H1 (cell line): ENCODE results near the gene ARHGDIG. TPM values are rescaled to one million over a fixed set of nuclear protein-coding genes. Genes with fewer than 3 reads are reported as not detected.

Experiments used
- CTCF ChIA-PET: fragments of 300-600 bp; sonication (Branson Sonifier 250); formaldehyde crosslinking; loops from one replicate; lab custom pipeline; 2021; ENCODE audit not compliant: partially characterized antibody; lab: Charles Lee
- POLR2A ChIA-PET: fragments of 300-600 bp; sonication (Branson Sonifier 250); formaldehyde crosslinking; loops from one replicate; lab custom pipeline; 2021; ENCODE audit warnings: inconsistent platforms; ENCODE audit not compliant: partially characterized antibody; lab: Charles Lee
- DNase-seq, 2 experiments: peaks; one replicate each; pipeline versions ENCODE4 v3.0.0 to v3.0.0-alpha.2; 2010 to 2022; ENCODE audit warnings: low spot score in 2 of 2, low read depth in 1 of 2, mixed read lengths in 1 of 2
- FAIRE-seq: peaks from 2 replicates; lab custom pipeline; 2011; peaks lifted over from hg19 to GRCh38; lab: Jason Lieb, UNC
- H2AFZ ChIP-seq: 2 replicates; pipeline ENCODE4 v1.8.1; 2012; ENCODE audit warnings: low read length, inconsistent platforms
- H2AK5ac ChIP-seq: 2 replicates; pipeline ENCODE4 v1.6.1; 2013; ENCODE audit warnings: low read depth, low read length
- H2BK120ac ChIP-seq: replicated peaks from 2 replicates; pipeline ENCODE3; 2013; ENCODE audit warnings: low read depth, low read length, inconsistent platforms
- H2BK12ac ChIP-seq: 2 replicates; pipeline ENCODE4 v1.6.1; 2013; ENCODE audit warnings: low read depth, low read length
- H2BK15ac ChIP-seq: 2 replicates; pipeline ENCODE4 v1.6.1; 2013; ENCODE audit warnings: low read length
- H2BK20ac ChIP-seq: 2 replicates; pipeline ENCODE4 v1.6.1; 2013; ENCODE audit warnings: low read length
- H2BK5ac ChIP-seq: 2 replicates; pipeline ENCODE4 v1.6.1; 2013; ENCODE audit warnings: low read depth, low read length
- H3K14ac ChIP-seq: 2 replicates; pipeline ENCODE4 v1.6.1; 2013; ENCODE audit warnings: inconsistent platforms; ENCODE audit not compliant: insufficient read length
- H3K18ac ChIP-seq: 2 replicates; pipeline ENCODE4 v1.6.1; 2013; ENCODE audit warnings: low read length; ENCODE audit errors: extremely low read depth
- H3K23ac ChIP-seq: 2 replicates; pipeline ENCODE4 v1.6.1; 2013; ENCODE audit warnings: inconsistent platforms; ENCODE audit not compliant: insufficient read length
- H3K23me2 ChIP-seq: 2 replicates; pipeline ENCODE4 v1.6.1; 2013; ENCODE audit warnings: low read depth, low read length
- H3K27ac ChIP-seq: 2 replicates; pipeline ENCODE4 v1.6.1; 2011; ENCODE audit warnings: low read depth, low read length, inconsistent platforms
- H3K27me3 ChIP-seq, 4 experiments: replicated peaks in 1 of 4; 1 replicate in 1 of 4; 2 replicates in 3 of 4; pipeline versions ENCODE4 v1.6.1 to v1.8.1; 2011 to 2013; ENCODE audit warnings: low read length in 3 of 4, mild to moderate bottlenecking in 3 of 4, inconsistent platforms in 2 of 4, mixed read lengths in 2 of 4, moderate library complexity in 1 of 4; ENCODE audit not compliant: control insufficient read depth in 3 of 4, insufficient read depth in 3 of 4; ENCODE audit errors: extremely low read depth in 1 of 4
- H3K36me3 ChIP-seq, 4 experiments: 2 replicates each; pipeline versions ENCODE4 v1.6.1 to v1.8.1; 2011 to 2013; ENCODE audit warnings: mild to moderate bottlenecking in 4 of 4, low read length in 3 of 4, moderate library complexity in 2 of 4, control low read depth in 1 of 4, inconsistent platforms in 1 of 4; ENCODE audit not compliant: insufficient read depth in 4 of 4, control insufficient read depth in 2 of 4
- H3K4ac ChIP-seq: replicated peaks from 2 replicates; pipeline ENCODE3; 2013; ENCODE audit warnings: low read length, low read depth, mixed read lengths, inconsistent platforms; ENCODE audit not compliant: insufficient read length
- H3K4me1 ChIP-seq, 4 experiments: replicated peaks in 1 of 4; 1 replicate in 1 of 4; 2 replicates in 3 of 4; pipeline versions ENCODE4 v1.6.1 to v1.8.1; 2011 to 2013; ENCODE audit warnings: low read length in 3 of 4, inconsistent platforms in 2 of 4, mixed read lengths in 1 of 4; ENCODE audit not compliant: insufficient read depth in 4 of 4, control insufficient read depth in 3 of 4
- H3K4me2 ChIP-seq, 2 experiments: 2 replicates each; pipeline versions ENCODE4 v1.6.1 to v1.8.1; 2011 to 2013; ENCODE audit warnings: low read depth in 2 of 2, low read length in 2 of 2, control low read depth in 1 of 2, inconsistent platforms in 1 of 2, mild to moderate bottlenecking in 1 of 2; ENCODE audit not compliant: insufficient read depth in 1 of 2
- H3K4me3 ChIP-seq, 4 experiments: fragments of 200-600, 300-600 bp in 1 of 4; sonication (generic), shearing (Covaris generic), sonication (Bioruptor Twin) in 1 of 4; 2 replicates each; pipeline versions ENCODE4 v1.5.1 to v1.8.1; 2011 to 2016; ENCODE audit warnings: low read length in 4 of 4, low read depth in 3 of 4, control low read depth in 2 of 4, inconsistent platforms in 2 of 4, mild to moderate bottlenecking in 2 of 4, mixed read lengths in 1 of 4, moderate library complexity in 1 of 4; ENCODE audit not compliant: insufficient read depth in 2 of 4; ENCODE audit errors: extremely low read depth in 1 of 4
- H3K56ac ChIP-seq: replicated peaks from 2 replicates; pipeline ENCODE3; 2013; ENCODE audit warnings: low read depth, mild to moderate bottlenecking, mixed read lengths, low read length, inconsistent platforms; ENCODE audit not compliant: insufficient read length
- H3K79me1 ChIP-seq: 2 replicates; pipeline ENCODE4 v1.6.1; 2013; ENCODE audit warnings: low read depth, low read length, control low read depth
- H3K79me2 ChIP-seq, 2 experiments: 2 replicates each; pipeline versions ENCODE4 v1.6.1 to v1.8.1; 2012 to 2013; ENCODE audit warnings: low read length in 2 of 2, mild to moderate bottlenecking in 2 of 2, inconsistent platforms in 1 of 2; ENCODE audit not compliant: insufficient read depth in 2 of 2, control insufficient read depth in 1 of 2
- H3K9ac ChIP-seq, 4 experiments: replicated peaks in 1 of 4; 1 replicate in 1 of 4; 2 replicates in 3 of 4; pipeline versions ENCODE4 v1.6.1 to v1.8.1; 2011 to 2013; ENCODE audit warnings: low read depth in 3 of 4, low read length in 3 of 4, control low read depth in 2 of 4, mild to moderate bottlenecking in 2 of 4, moderate library complexity in 2 of 4, inconsistent platforms in 1 of 4; ENCODE audit errors: extremely low read depth in 1 of 4
- H3K9me3 ChIP-seq, 2 experiments: 2 replicates each; pipeline versions ENCODE4 v1.6.1 to v1.8.1; 2012 to 2013; ENCODE audit warnings: mild to moderate bottlenecking in 2 of 2, moderate library complexity in 2 of 2, control low read depth in 1 of 2, inconsistent platforms in 1 of 2, low read depth in 1 of 2, low read length in 1 of 2, mixed read lengths in 1 of 2; ENCODE audit not compliant: insufficient read depth in 2 of 2
- H4K20me1 ChIP-seq, 2 experiments: replicated peaks in 1 of 2; 2 replicates each; pipeline versions ENCODE3 to v1.8.1; 2011 to 2013; ENCODE audit warnings: inconsistent platforms in 2 of 2, low read length in 2 of 2, mild to moderate bottlenecking in 1 of 2; ENCODE audit not compliant: insufficient read depth in 2 of 2, control insufficient read depth in 1 of 2
- H4K5ac ChIP-seq: 2 replicates; pipeline ENCODE4 v1.6.1; 2013; ENCODE audit warnings: low read length, low read depth, mixed read lengths, inconsistent platforms; ENCODE audit not compliant: insufficient read length
- H4K8ac ChIP-seq: 2 replicates; pipeline ENCODE4 v1.8.0; 2013; ENCODE audit warnings: mild to moderate bottlenecking, moderate library complexity, low read length, inconsistent platforms; ENCODE audit not compliant: insufficient read depth; ENCODE audit errors: extremely low read depth
- H4K91ac ChIP-seq: replicated peaks from 2 replicates; pipeline ENCODE3; 2013; ENCODE audit warnings: low read length, mixed read lengths, inconsistent platforms; ENCODE audit not compliant: insufficient read length
- CREB1 ChIP-seq: IDR thresholded peaks from 2 replicates; pipeline ENCODE4 v1.6.1; 2012; ENCODE audit warnings: inconsistent platforms
- POU5F1 ChIP-seq: IDR thresholded peaks from 2 replicates; pipeline ENCODE4 v1.6.1; 2011; ENCODE audit warnings: low read depth, mild to moderate bottlenecking, low read length, moderate library complexity
- SUZ12 ChIP-seq: fragments of 200-600 bp; sonication (generic); IDR thresholded peaks from 2 replicates; pipeline ENCODE4 v1.6.1; 2012; ENCODE audit warnings: mild to moderate bottlenecking, inconsistent platforms, low read length, moderate library complexity, mixed read lengths
- TCF12 ChIP-seq: IDR thresholded peaks from 2 replicates; pipeline ENCODE4 v1.6.1; 2011; ENCODE audit warnings: low read depth, mild to moderate bottlenecking, low read length
- WGBS, 2 experiments: shearing (Covaris generic) in 1 of 2; methylation state at CpG; one replicate each; pipeline versions ENCODE4 v1.1.6 to v1.1.7; 2013 to 2015; ENCODE audit warnings: low lambda C conversion rate in 2 of 2, mixed read lengths in 2 of 2, inconsistent platforms in 1 of 2, low coverage in 1 of 2, missing lambda C conversion rate in 1 of 2; ENCODE audit not compliant: insufficient replicate concordance in 2 of 2, insufficient coverage in 1 of 2, insufficient read length in 1 of 2; ENCODE audit errors: extremely low coverage in 1 of 2, missing lambda C conversion rate in 1 of 2; 5-methylcytosine and 5-hydroxymethylcytosine counted together
- polyA plus RNA-seq, 7 experiments: library from polyadenylated mRNA; depleted of rRNA in 3 of 7; stranded (reverse) in 5 of 7; unstranded in 2 of 7; fragments of >200 nt in 5 of 7; fragments of 200-250 nt in 2 of 7; gene quantifications; 1 replicate in 5 of 7; 2 replicates in 1 of 7; 4 replicates in 1 of 7; pipeline versions ENCODE4 v1.2.1 to v1.2.3, GENCODE V29; 2011 to 2013; ENCODE audit warnings: missing spikeins in 2 of 7, mixed read lengths in 2 of 7
- total RNA-seq: library from RNA; stranded (reverse); fragmentation: NEBNext Ultra II Directional; extraction: Animal tissue kit (Norgen Biotek cat#: 25700); gene quantifications from 2 replicates; pipeline ENCODE4 v1.2.1, GENCODE V29; 2021
- TF ChIP-seq, protein P1 (sequence below): IDR thresholded peaks from 2 replicates; pipeline ENCODE4 v1.6.1; 2011; ENCODE audit warnings: low read depth, mild to moderate bottlenecking, low read length; ENCODE audit not compliant: insufficient read depth

ARHGDIG gene
- total and polyA plus RNA-seq, 2 of the 8 experiments (the other 6 are each of a cell fraction or from before 2014, with no cell fraction given), result 1.2 to 2.9 TPM

DNA sequence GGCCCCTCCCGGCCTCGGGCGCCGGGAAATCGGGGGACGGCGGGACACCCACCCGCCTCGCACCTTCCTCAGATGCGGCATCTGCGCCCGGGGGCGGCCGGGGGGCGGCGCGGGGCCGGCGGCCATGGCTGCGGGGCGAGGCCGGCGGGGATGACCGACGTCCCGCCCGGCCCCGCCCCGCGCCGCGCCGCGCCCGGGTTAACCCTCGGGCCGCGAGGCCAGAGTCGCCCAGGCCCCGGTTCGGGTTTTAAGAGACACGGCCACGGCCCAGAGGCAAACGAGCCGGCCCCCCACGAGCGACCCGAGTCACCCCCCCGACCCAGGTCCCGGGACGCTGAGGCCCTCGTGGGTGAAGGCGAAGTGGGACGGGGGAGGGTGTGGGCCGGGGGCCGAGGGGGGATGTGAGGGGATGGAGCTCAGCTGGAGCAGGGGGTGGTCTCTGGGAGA is 4.6 kb upstream of the ARHGDIG start, which contains the start of gene RGS11:
Gene RGS11, minus strand, starts transcription at position 159 of the 447 bp plus-strand sequence. Its CDS starts 33 bp downstream, at position 126.
- DNase-seq (no peak), FAIRE-seq (no peak)
- Histone ChIP-seq H3K4me1 (peaks cover 0 to 6% (median 4%) of the 10 kb centered on the region in 4 experiments; a peak in 5 of 7 replicates), H3K4me3 (peak within 1 kb of the TSS; percentile 30 to 65 (median 49)), H2AFZ (peak within 1 kb of the TSS; percentile 20; the same call in 1 of the 2 replicates), H3K36me3 (no peaks in the 10 kb centered on the region), H4K20me1 (peaks cover 0 to 3% of the 10 kb centered on the region in 2 experiments), H2BK12ac (no peak within 1 kb of the TSS), H3K79me1 (no peaks in the 10 kb centered on the region), H3K18ac (no peak within 1 kb of the TSS; the same call in 1 of the 2 replicates), H2BK5ac (no peak within 1 kb of the TSS), H3K23me2 (peaks cover 10% of the 10 kb centered on the region; the same call in 1 of the 2 replicates), H3K9me3 (no peaks in the 10 kb centered on the region), H4K5ac (no peak within 1 kb of the TSS), H4K8ac (peak within 1 kb of the TSS; percentile 85), H3K56ac (no peak within 1 kb of the TSS), H2BK20ac (no peak within 1 kb of the TSS), H3K27me3 (peaks cover 13 to 42% (median 36%) of the 10 kb centered on the region in 4 experiments), H2AK5ac (no peak within 1 kb of the TSS), H3K23ac (no peak within 1 kb of the TSS), H2BK15ac (no peak within 1 kb of the TSS), H2BK120ac (no peak within 1 kb of the TSS), H3K9ac (no peak within 1 kb of the TSS), H3K27ac (no peak within 1 kb of the TSS), H3K79me2 (no peaks in the 10 kb centered on the region), H4K91ac (no peak within 1 kb of the TSS), H3K4me2 (peak within 1 kb of the TSS; percentile 85 to 100), H3K4ac (no peak within 1 kb of the TSS), H3K14ac (no peak within 1 kb of the TSS)
- ChIA-PET CTCF (no interaction called here), POLR2A (interaction anchor here (0.6 to 2.7 kb wide), 3 partner anchors 9 to 24 kb away, joined by 3 to 6 read pairs (median 4); no protein-coding TSS in a partner anchor)
- 60% methylated on average over 1 of the region's 56 CpGs; no CpG with 5 or more reads in 1 of the 2 experiments for WGBS, 2 experiments
- TF ChIP-seq, protein P1, sequence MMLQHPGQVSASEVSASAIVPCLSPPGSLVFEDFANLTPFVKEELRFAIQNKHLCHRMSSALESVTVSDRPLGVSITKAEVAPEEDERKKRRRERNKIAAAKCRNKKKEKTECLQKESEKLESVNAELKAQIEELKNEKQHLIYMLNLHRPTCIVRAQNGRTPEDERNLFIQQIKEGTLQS, result no peak
- TF ChIP-seq SUZ12, result no peak
- TF ChIP-seq POU5F1, result no peak
- no peak for TF ChIP-seq TCF12
- TF ChIP-seq CREB1, result no peak
